Ovary (tissue), 3 donors: ENCODE measurements around the gene ATXN10.

Experiments
- CTCF ChIP-seq, 3 donors: fragments of 450-650 bp in 2 of 3; fragments of 200-600 bp in 1 of 3; IDR thresholded peaks; one replicate each; pipeline versions ENCODE4 v1.5.1 to v1.8.0; 2016 to 2022; ENCODE audit warnings: antibody characterized with exemption in 3 of 3, mild to moderate bottlenecking in 1 of 3
- POLR2A ChIP-seq: fragments of 450-650 bp; IDR thresholded peaks from one replicate; pipeline ENCODE4 v1.6.1; 2017; ENCODE audit warnings: antibody characterized with exemption, mild to moderate bottlenecking, moderate library complexity
- donor health status: DM: no; HTN: no; CAD: no.

- TF ChIP-seq POLR2A (no peak), CTCF (IDR thresholded peaks at IDR 0.05) (no peak)
These were observed 91.6 kb downstream of the ATXN10 start for GRCh38 chr22:45763236-45763624.
